Measurements from ENCODE around the gene EAF2.

DNA sequence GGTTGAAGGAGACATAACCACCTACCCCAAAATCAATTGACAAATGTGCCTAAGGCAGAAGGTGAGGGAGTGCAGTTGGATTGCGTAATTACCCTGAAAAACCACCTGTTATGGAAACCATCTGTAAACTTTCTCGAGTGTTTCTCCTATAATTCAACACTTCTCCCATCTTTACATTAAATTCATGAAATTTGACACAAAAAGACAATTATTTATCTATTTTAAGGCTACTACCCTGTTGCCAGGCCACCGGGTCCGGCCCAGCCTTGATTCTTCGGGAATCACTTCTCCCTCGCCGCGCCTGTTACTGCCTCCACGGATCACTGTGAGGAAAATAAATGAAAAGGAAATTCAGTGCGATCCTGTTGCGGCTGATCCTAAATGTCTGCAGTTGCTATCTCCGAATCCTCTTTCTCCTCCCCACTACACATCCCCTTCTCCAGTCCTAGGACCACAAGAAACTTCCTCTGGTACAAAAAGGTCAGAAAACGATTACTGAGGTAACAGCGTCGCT is 795 bp upstream of the EAF2 start:
- TF ChIP-seq POLR2A (IDR thresholded peaks at IDR 0.05; ENCODE audit: low read depth, low read length), result no peak
- no peak for TF ChIP-seq POLR2AphosphoS5 (IDR thresholded peaks at IDR 0.05; ENCODE audit: low read depth, low read length)
